ENCODE results near the gene RGS6. TPM values are rescaled to one million over a fixed set of nuclear protein-coding genes. Genes with fewer than 3 reads are reported as not detected.

RGS6 gene
- total RNA-seq, 1 donor from 2014 or later: not detected

- DNase-seq (ENCODE audit: extremely low read depth, low read depth, low spot score): no peak
Measured at GRCh38 chr14:72544615-72545387, 612.6 kb downstream of the RGS6 start.

- DNase-seq (ENCODE audit: extremely low read depth, low read depth, low spot score): no peak
Measured at GRCh38 chr14:72545411-72546311, 613.4 kb downstream of the RGS6 start.

GRCh38 chr14:72546344-72547016 is 614.3 kb downstream of the RGS6 start:
- no peak for DNase-seq (ENCODE audit: extremely low read depth, low read depth, low spot score)

- DNase-seq (ENCODE audit: extremely low read depth, low read depth, low spot score): no peak
Measured at GRCh38 chr14:72547999-72548398, 615.8 kb downstream of the RGS6 start.

GRCh38 chr14:72549026-72549425 is 616.8 kb downstream of the RGS6 start:
- DNase-seq (ENCODE audit: extremely low read depth, low read depth, low spot score): no peak

DNA sequence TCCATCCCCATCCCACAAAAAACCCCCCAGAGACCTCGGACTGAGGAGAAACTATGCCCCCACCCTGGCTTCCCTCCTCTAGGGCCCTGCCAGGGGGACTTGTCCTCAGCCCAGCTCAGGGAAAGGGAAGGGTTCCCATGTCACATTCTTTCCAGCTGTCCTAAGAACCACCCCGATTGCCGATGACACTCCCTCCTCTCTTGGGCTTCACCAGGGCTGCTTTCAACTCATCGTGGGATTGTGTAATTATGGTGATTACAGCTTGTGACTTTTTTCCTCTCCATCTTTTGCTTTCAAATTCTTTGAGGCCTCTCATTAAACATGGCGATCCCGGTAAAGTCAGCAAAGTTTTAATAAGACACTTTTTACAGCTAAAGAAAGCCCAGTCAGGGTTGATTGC is 617.6 kb downstream of the RGS6 start:
- no peak for DNase-seq (ENCODE audit: extremely low read depth, low read depth, low spot score)

DNA sequence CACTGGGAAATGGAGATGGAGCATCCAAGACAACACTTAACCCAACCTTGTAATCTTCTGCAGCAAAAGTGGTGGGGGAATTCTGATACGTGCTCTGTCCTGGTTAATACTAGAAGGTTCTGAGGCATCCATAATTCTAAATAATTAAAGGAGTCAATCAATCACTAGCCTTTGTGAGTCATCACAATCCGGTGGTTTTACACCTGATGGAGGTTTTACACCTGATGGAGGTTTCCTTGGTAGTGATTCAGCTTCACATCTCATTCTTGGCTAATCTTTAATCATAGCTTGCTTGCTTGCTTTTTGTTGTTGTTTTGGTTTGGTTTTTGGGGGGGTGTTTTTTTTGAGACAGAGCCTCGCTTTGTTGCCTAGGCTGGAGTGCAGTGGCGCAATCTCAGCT is 618.3 kb downstream of the RGS6 start:
- DNase-seq (ENCODE audit: extremely low read depth, low read depth, low spot score): no peak

DNA sequence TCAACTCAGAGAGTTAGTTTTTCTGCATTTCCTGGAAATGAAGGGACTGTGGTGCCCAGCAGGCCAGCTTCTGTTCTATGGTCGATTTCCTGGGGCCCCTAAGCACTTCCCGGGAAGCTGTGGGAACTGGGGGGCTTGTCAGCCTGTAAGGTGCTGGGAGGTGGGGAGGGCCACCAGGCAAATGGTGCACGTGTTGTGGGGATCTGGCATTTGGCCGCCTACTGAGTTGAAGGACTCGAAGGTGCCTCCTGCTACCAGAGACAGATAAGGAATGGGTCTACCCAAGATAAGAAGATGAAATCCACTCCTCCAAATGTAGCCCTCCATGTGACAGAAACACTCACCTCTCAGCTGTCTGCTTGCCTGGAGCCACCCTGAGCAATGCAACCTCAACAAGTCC is 620.0 kb downstream of the RGS6 start:
- no peak for DNase-seq (ENCODE audit: extremely low read depth, low read depth, low spot score)

- DNase-seq (ENCODE audit: extremely low read depth, low read depth, low spot score): no peak
Measured at GRCh38 chr14:72553161-72553560, 620.9 kb downstream of the RGS6 start.

- DNase-seq (ENCODE audit: extremely low read depth, low read depth, low spot score): no peak
Measured at GRCh38 chr14:72553656-72554055, 621.4 kb downstream of the RGS6 start.

GRCh38 chr14:72554401-72554800 is 622.2 kb downstream of the RGS6 start:
- no peak for DNase-seq (ENCODE audit: extremely low read depth, low read depth, low spot score)

DNA sequence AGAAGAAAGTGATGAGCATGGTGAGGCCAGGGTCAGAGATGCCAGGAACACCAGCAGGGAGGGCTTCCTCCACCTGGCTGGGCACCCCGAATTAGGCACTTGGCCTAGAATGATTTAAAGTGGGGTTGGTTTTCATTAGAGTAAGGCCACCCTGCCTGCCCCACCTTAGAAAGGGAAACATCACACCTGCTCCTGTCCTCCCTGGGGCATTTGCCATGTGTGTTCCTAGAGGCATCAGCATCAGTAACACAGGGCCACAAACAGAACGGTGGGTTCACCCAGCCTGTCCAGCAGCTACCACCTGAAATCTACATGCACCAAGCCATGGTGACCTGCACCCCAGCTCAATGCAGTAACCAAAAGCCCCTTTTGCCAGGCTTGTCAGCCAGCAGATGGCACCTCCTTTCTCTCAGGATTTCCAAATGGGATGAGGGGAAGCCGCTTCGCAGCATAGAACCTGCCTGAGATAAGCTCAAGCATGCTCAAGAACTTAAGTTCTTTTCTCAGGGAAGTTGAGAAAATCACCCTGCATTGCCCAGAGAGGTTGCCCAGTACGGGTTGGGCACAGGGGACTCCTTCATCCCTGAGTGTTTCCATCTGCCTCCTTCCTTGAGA is 622.9 kb downstream of the RGS6 start:
- DNase-seq (ENCODE audit: extremely low read depth, low read depth, low spot score): no peak

GRCh38 chr14:72555609-72556000 is 623.4 kb downstream of the RGS6 start:
- no peak for DNase-seq (ENCODE audit: extremely low read depth, low read depth, low spot score)

DNA sequence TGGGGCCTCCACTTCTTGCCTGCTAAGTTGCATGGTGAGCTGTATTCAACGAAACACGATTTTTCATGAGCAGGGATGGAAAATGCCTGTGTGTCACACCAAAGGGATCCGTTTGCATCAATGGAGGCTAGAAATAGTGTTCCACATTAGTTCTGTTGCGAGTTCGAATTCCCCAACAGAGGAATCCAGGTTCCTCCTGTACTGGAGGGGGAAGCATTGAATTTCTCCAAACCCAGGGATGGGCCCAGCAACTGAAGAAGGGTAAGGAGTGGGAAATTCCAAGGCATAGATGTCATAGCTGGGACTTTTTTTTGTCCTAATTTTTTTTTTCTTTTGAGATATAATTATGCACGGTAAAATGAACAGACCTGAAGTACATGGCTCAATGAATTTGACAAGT is 625.4 kb downstream of the RGS6 start:
- DNase-seq (ENCODE audit: extremely low read depth, low read depth, low spot score): no peak

- no peak for DNase-seq (ENCODE audit: extremely low read depth, low read depth, low spot score)
Measured at GRCh38 chr14:72558721-72559120, 626.5 kb downstream of the RGS6 start.

DNA sequence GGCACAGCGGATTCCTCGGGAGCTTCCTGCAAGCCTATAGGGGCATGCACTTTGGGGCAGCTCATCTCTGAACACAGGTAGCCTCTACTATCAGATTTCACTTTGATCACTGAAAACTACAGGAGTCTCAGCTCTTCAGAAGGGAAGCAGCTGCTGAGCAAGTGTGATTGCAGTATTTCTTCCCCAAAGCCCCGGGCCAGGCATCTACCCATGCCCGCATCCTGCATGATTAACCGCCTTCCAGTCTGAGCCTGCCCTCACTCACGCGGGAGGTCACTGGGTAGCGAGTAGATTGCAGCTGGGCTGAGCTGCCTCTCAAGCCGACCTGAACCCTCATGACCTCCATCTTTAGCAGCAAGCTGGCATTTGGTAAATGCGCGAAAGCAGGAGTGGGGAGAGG is 627.0 kb downstream of the RGS6 start:
- no peak for DNase-seq (ENCODE audit: extremely low read depth, low read depth, low spot score)

DNA sequence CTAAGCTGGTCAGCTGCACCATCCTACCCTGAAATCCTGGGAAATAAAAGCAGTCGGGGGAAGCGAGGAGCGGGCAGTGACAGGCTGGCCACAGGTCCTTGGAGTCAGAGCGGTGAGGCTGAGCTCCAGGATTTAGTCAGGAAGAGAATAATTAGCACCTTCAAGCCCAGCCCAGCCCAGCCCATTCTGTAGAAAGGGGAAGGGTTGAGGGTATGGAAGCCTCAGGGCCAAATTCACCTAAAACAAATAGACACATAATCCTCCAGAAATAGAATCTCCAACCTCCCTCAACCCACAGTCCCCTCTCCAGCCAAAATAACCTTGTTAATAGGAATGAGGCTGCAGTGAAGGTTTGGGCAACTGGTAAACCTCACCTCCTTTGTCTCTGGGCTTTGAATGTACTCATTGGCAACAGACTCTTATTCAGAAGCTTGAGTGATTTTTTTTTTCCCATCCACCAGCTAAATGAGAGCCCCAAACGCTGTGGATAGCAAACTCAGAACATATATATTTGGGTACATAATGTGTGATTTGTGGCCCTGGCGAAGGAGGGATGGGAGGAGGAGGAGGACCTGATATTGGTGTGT is 627.5 kb downstream of the RGS6 start:
- DNase-seq (ENCODE audit: extremely low read depth, low read depth, low spot score): no peak

GRCh38 chr14:72560331-72560730 is 628.1 kb downstream of the RGS6 start:
- DNase-seq (ENCODE audit: extremely low read depth, low read depth, low spot score): no peak

- DNase-seq (ENCODE audit: extremely low read depth, low read depth, low spot score): no peak
Measured at GRCh38 chr14:72560889-72561493, 628.8 kb downstream of the RGS6 start.

GRCh38 chr14:72562300-72562699 is 630.1 kb downstream of the RGS6 start:
- no peak for DNase-seq (ENCODE audit: extremely low read depth, low read depth, low spot score)
